Femur (tissue), 1 donor: ENCODE measurements around the gene LDLRAD4.

Experiments used
- DNase-seq: peaks from one replicate; pipeline ENCODE4 v3.0.0-alpha.2; 2017

LDLRAD4 gene

GRCh38 chr18:13218368-13218991 lies at the start of gene LDLRAD4:
Gene LDLRAD4, plus strand, starts transcription at chr18:13218760.
- DNase-seq, result peak; percentile 76

- no peak for DNase-seq
Measured at GRCh38 chr18:13173578-13174145, 44.9 kb upstream of the LDLRAD4 start.

GRCh38 chr18:13175266-13175665 lies 43.3 kb upstream of the LDLRAD4 start:
- DNase-seq, result no peak

GRCh38 chr18:13175754-13176210 lies 42.8 kb upstream of the LDLRAD4 start:
- DNase-seq, result no peak

GRCh38 chr18:13176847-13177246 lies 41.7 kb upstream of the LDLRAD4 start:
- DNase-seq, result no peak

- DNase-seq, result no peak
Measured at GRCh38 chr18:13178197-13178596, 40.4 kb upstream of the LDLRAD4 start.

- no peak for DNase-seq
Measured at GRCh38 chr18:13178976-13179375, 39.6 kb upstream of the LDLRAD4 start.

- no peak for DNase-seq
Measured at GRCh38 chr18:13179566-13180113, 38.9 kb upstream of the LDLRAD4 start.

GRCh38 chr18:13180614-13181375 lies 37.8 kb upstream of the LDLRAD4 start:
- no peak for DNase-seq

GRCh38 chr18:13181765-13182164 lies 36.8 kb upstream of the LDLRAD4 start:
- no peak for DNase-seq

- DNase-seq, result no peak
Measured at GRCh38 chr18:13183359-13183758, 35.2 kb upstream of the LDLRAD4 start.

- DNase-seq, result no peak
Measured at GRCh38 chr18:13183790-13184189, 34.8 kb upstream of the LDLRAD4 start.

- DNase-seq, result no peak
Measured at GRCh38 chr18:13184396-13184795, 34.2 kb upstream of the LDLRAD4 start.

GRCh38 chr18:13185675-13186198 lies 32.8 kb upstream of the LDLRAD4 start:
- peak; percentile 65 for DNase-seq

- no peak for DNase-seq
Measured at GRCh38 chr18:13186687-13187086, 31.9 kb upstream of the LDLRAD4 start.

GRCh38 chr18:13187498-13187897 lies 31.1 kb upstream of the LDLRAD4 start:
- DNase-seq, result no peak

GRCh38 chr18:13191031-13191430 lies 27.5 kb upstream of the LDLRAD4 start:
- DNase-seq, result no peak

GRCh38 chr18:13191779-13192178 lies 26.8 kb upstream of the LDLRAD4 start:
- no peak for DNase-seq

- no peak for DNase-seq
Measured at GRCh38 chr18:13192970-13193369, 25.6 kb upstream of the LDLRAD4 start.

GRCh38 chr18:13194239-13194638 lies 24.3 kb upstream of the LDLRAD4 start:
- DNase-seq, result no peak

- no peak for DNase-seq
Measured at GRCh38 chr18:13198701-13199100, 19.9 kb upstream of the LDLRAD4 start.

- DNase-seq, result no peak
Measured at GRCh38 chr18:13199169-13199568, 19.4 kb upstream of the LDLRAD4 start.

- no peak for DNase-seq
Measured at GRCh38 chr18:13201292-13201691, 17.3 kb upstream of the LDLRAD4 start.

GRCh38 chr18:13202571-13202970 lies 16.0 kb upstream of the LDLRAD4 start:
- DNase-seq, result no peak
